Right renal pelvis (tissue), 4 donors: ENCODE measurements around the gene TRAF7. TPM values are rescaled to one million over a fixed set of nuclear protein-coding genes. Genes with fewer than 3 reads are reported as not detected.
A peak's percentile ranks its signal among the peaks of the same experiment; 100 is the strongest.
"Not testable (repeated sequence)": the region's sequence is repeated elsewhere in the genome, so short reads cannot be mapped to it uniquely, and the experiment has no call there.

Source experiments
- DNase-seq, 4 donors: peaks; one replicate each; pipeline ENCODE4 v3.0.0-alpha.2; 2013; ENCODE audit warnings: low read depth in 4 of 4, low spot score in 3 of 4, missing footprints in 1 of 4
- polyA plus RNA-seq, 4 donors: library from polyadenylated mRNA; unstranded; fragments of 120-200 nt; gene quantifications; one replicate each; pipeline ENCODE4 v1.2.1, GENCODE V29; 2013; ENCODE audit not compliant: insufficient read length in 4 of 4

TRAF7 gene
- polyA plus RNA-seq, result 10 to 100 TPM; 53.7 to 63.4 (median 57.5) TPM

DNA sequence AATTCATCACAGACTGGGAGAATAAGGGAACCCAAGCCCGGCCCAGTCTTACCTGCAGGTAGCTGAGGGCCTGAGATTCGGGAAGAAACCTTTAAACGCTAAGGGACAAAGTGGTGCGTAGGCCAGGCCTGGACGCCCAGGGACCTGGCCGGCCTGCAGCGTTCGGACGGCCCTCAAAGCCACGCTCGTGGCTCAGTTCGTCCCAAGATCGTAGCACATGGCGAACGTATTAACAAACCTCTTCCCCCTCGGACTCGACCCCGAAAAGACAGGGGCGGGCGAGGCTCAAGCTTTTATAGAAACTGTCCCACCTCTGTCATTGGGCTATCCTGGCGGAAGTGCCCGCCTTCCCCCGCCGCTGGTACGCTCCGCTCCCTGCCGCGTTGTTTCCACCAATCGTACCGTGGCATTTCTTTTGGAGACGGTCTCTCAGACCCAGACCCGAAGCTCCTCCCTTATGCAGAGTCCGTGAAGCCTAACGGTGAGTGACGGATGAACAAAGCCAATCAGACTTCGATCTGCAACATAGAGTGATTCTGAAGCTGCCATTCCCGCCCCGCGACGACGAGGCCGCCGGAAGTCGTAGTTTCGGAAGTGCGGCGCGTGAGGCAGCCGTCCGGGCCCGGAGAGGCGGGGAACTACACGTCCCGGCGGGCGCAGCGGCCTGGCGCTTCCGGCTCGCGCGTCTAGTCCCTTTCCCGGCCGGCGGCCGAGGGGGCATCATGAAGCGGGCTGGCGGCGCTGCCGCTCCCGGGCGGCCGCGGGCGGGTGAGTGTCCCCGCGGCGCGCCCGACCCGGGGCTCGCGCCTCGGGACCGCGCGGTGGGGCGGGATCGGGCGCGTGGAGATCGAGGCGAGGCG, at the start of gene TRAF7:
TRAF7 (plus strand) TSS at position 692 of the 860 bp plus-strand sequence. CDS start 8,139 bp downstream, outside the sequence.
- DNase-seq, result peak; percentile 98 to 100 (median 100)

DNA sequence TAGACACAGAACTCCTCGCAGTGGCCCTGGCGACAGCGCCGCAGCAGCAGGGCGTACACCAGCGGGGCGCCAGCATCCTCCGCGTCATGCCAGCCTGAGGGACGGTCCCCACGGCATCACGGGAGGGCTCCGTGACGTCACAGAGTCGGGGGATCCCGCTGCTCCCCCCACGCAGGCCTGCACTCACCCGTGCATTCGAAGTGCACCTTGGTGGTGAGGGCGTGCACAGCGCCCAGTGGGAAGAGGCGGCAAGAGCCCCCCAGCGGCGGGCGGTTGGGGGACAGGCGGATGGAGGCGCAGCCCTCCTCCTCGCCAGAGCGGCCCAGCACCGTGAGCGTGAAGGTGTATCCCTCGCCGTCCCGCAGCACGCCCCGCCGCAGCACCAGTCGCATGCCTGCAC, 49.4 kb upstream of the TRAF7 start:
- DNase-seq, result not testable (repeated sequence)

DNA sequence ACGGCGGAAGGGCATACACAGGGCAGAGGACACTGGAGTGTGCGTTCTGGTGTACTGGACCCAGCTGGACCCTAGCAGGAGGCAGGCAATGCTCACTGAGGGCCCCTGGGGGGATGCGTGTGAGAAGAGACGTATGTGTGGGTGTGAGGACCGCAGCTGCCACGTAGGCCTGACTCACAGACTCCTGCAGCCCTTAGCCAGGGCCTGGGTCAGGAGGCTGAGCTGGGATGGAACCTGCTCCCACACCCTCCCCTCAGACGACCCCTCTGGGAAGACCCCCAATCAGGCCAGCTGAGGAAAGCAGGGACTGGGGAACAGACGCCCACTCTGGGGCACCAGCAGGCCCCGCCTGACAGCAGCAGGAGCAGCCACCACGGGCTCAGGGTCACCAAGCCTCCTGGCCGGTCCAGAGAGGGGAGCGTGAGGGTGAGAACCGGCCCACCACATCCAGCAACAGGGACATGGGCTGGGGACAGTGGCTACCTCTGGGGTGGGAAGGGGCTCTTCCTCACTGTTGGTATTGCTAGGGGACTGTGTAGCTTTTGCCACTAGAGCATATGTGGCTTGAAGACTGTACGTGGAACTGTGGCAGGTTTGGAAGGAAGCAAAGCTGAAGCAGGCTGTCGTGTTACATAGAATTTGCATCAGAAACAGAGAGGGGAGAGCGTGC, 48.3 kb upstream of the TRAF7 start:
- DNase-seq, result not testable (repeated sequence)

DNA sequence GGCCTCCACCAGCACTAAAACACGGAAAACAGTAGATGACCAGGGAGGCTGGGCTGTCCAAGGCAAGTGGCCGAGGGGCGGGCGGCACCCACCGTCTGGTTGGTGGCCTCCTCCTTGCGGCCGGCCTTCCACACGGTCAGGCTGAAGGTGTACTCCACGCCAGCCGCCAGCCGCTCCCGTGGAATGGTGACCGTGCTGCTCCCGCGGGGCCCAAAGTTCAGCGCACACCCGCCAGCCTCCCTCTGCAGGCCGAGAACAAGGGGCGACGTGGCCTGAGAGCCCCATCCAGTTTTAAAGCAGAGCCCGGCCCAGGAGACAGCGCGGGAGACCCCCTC, 47.8 kb upstream of the TRAF7 start:
- not testable (repeated sequence) for DNase-seq

DNA sequence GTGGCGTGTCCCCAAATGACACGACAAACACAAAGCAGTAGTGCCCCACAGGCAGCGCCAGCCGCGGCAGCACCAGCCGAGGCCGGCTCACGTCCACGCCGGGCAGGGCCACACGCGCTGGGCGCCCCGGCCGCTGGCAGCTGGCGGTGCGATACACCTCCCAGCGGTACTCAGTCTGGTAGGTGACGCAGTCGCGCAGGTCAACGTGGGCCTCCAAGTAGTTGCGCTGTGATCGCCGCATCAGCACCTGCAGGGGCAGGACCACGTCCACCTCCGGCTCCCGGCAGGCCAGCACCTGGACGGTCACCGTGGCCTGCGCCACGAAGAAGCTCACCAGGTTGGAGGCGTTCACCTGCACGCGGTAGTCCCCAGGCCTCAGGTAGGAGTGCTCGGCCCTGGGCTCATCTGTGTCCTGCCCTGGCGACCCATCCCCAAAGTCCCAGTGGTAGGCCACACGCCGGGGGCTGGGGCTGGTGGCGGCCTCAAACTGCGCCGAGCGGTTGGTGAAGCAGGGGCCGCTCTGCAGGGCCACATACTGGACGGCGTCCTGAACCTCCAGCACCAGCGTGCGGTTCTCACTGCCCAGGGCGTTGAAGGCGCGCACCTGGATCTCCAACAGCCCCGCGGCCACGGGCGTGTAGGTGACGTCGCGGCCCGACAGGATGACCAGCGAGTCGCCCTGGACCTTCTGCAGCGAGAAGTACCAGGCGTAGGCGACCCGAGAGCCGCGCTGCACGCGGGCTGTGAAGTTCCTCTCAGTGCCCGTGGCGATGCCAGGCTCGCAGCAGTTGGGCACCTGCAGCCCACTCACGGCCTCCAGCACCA, 46.9 kb upstream of the TRAF7 start:
- DNase-seq, result not testable (repeated sequence)

DNA sequence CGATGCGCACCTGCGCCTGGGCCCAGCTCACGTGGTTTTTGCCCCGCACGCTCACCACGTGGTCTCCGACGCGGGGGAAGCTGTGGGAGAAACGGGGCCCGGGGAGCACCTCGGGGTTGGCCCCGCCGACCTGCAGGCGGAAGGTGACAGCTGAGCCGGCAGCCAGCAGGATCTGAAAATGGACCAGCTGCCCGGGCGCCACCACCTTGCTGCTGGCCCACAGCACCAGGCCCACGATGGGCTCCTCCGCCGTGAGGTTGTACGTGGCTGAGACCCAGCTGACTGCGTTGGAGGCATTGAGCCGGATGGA, 46.4 kb upstream of the TRAF7 start:
- DNase-seq, result not testable (repeated sequence)

DNA sequence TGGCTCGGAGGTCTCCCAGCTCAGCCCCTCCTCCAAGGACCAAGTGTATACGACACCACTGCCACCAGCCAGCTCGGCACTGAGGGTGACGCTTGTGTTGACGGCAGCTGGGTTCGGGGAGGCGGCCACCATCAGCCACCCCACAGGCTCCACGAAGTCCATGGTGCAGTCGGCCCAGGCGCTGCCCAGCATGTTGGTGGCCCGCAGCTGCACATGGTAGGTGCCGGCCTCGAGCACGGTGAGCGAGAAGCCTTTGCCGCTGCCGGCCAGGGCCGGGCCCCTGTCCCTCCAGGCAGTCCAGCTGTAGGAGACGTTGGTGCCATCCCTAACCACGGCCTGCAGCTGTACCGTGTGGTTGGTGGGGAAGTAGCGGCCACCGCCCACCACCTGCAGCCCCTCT, 45.7 kb upstream of the TRAF7 start:
- not testable (repeated sequence) for DNase-seq

DNA sequence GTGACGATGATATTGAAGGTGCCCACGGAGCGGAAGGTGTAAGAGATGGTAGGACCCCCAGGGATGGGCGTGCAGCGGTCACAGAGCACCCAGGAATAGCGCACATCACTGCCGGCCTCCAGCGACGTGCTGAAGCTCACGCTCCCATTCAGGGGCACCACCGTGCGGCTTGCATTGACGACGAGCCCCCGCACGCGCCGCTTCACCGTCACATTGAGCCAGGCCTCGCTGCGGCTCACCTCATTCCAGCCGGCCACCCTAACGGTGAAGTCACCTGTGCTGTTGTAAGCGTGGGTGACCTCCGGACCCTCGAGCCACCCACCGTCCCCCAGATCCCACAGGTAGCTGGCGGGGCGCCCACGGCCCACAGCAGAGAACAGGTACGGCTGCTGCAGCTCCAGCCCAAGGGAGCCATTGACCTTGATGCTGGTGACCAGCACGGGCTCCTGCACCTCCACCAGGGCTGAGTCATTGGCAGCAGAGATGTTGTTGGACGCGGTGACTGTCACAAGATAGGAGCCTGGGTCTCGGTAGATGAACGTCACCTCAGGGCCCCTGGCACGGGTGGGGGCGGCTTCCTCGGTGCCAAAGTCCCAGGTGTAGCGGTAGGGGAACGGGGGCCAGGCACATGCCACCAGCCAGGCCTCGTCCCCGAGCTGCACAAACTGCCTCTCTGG, 45.1 kb upstream of the TRAF7 start:
- DNase-seq, result not testable (repeated sequence)

DNA sequence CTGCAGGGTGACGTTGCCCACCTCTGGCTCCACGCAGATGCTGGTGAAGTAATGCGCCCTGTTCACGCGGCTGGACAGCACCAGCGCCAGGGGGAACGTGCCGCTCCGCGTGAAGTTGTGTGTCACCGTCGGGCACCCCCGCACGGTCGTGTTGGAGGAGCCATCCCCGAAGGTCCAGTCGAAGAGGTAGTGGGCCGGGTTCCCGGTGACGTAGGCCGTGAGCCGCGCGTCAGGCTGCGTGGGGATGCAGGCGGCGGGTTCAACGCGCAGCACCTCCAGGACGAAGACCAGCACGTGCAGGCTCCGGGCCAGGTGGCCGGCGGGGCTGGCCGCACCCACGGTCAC, 44.6 kb upstream of the TRAF7 start:
- DNase-seq, result not testable (repeated sequence)

DNA sequence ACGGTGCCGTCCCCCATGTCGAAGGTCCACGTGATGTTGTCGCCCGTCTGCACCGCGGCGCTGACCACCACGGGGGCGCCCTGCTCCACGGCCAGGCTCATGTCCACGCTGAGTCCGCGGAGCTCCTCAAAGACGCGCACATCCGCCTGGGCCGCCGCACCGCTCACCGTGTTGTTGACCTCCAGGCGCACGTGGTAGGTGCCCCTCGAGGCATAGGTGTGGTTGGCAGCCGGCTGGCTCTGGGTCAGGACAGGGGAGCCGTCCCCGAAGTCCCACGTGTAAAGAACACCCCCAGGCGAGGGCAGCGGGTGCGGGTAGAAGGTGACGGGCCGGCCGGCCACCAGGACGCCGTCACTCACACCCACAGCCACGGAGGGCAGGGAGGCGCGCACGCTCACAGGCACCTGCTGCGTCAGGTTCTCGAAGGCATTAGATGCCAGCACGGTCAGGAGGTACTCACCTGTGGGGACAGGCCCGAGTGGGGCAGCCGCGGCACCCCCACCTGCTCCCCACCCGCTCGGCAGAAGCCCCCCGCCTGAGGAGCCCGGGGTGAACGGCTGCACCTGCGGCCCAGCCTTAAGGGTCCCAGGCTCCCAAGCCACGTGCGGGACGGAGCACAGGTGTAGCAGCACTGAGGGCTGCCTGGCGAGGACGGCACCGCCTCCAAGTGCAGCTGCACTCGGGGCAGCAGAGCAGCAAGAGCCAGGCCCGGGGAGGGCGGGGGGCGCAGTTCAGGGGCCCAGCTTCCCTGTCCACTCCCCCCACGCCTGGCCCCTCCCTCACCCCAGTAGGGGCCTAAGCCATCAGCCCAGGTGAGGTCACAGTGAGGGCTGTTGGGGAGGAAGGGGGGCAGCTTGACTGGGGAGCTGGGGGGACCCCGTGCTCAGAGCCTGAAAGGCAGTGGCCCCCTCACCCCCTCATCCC, 43.9 kb upstream of the TRAF7 start:
- not testable (repeated sequence) for DNase-seq

DNA sequence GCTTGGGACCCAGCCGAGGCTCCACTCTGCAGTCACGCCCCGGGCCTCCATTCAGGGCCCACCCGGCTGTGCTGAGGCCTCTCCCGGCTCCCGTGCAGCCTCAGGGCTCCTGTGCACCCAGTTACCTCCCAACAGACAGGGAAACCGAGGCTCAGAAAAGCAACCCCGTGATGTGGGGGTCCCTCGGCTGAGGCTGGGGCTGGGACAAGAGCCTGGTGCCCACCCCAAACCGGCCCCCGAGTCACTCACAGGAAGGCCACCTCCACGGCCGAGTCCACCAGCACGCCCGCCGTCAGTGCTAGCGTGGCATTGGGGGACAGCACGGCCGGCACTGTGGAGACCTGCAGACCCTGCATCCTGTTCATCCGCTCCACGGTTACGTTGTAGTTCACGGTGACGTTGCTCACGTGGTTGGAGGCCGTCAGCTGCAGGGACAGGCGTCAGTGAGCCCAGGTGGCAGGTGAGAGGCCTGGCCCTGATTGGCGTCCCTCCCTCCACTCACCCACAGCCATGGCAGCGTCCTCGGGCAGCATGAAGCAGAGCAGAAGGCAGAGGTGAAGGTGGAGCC, 43.0 kb upstream of the TRAF7 start:
- not testable (repeated sequence) for DNase-seq

DNA sequence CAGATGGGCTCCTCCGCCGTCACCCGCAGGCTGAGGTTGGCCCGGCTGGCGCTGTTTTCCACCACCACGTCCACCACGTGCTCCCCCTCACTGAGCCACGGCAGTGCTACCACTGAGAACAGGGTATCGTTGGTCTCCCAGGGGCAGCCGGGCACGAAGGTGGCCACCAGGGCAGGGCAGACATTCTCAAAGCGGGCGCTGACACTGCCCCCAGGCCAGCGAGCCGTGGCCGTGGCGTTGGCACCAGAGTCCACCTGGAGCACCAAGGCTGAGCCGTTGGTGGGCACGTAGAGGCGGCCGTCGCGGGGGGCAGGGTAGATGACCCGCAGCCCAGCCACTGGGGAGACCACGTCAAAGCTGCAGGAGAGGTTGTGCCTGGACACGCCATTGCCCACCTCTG, 41.4 kb upstream of the TRAF7 start:
- DNase-seq, result not testable (repeated sequence)

DNA sequence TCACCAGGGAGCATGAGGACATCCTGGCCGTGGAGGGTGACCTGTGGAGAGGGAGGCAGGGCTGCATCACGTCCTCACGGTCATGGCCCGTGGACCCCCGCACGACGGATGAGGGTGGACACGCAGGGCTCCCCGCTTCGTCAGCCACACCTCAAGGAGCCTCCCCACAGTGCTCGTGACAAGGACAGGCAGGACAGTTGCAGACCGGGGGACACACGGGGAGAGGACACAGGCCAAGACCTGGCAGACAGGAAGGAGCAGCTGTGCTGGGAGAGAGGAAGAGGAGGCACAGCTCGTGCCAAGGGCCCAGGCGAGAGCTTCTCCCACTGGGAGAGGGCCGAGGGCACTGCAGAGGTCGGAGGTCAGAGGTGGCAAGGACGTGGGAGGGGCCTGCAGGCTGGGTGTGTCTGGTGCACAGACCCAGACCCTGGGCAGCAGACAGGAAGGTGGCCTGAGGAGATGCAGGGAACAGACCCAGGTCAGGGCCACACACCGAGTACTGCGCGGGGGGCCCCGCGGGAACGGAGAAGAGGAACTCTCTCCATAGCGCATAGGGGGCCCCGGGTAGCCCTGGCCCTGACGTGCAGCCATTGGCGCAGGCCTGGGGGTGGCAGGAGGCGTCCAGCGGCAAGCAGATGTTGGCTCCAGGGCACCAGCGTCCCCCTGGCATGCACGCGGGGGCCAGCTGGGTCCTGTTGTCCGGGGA, 40.5 kb upstream of the TRAF7 start:
- not testable (repeated sequence) for DNase-seq

DNA sequence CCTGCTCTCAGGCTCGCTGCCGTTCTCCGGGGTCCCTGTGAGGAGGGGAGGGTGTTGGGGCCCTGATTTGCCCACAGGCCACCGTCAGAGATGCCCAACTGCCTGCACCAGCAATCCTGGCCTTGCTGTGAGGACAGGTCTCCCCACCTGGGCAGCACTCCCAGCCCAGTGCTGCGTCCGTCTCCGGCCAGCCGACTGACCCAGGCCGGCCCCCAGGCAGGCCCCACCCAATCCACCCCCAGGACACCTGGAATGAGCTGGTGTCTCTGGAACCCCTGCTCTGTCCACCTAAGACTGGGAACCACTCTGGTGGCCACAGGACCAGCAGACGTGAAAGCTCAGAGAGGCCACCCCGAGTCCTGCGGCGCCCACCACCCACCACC, 40.0 kb upstream of the TRAF7 start:
- DNase-seq, result no peak

DNA sequence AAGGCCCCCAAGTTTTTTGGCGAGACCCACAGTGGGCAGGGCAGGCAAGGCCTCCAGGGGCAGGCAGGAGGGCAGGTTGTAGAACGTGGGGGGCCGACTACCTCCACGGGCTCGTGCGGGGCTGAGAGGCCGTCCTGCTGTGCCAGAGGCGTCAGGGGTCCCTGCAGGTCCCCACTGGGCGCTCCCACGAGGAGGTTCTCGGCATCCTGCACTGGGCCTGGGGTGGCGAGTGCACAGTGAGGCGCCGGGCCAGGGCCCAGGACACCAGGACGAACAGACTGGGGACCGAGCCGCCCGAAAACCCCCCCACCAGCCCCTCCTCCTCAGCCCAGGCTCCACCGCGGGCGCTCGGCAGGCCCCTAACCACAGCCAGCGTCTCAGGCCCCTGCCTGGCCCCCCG, 39.2 kb upstream of the TRAF7 start:
- DNase-seq, result not testable (repeated sequence)

DNA sequence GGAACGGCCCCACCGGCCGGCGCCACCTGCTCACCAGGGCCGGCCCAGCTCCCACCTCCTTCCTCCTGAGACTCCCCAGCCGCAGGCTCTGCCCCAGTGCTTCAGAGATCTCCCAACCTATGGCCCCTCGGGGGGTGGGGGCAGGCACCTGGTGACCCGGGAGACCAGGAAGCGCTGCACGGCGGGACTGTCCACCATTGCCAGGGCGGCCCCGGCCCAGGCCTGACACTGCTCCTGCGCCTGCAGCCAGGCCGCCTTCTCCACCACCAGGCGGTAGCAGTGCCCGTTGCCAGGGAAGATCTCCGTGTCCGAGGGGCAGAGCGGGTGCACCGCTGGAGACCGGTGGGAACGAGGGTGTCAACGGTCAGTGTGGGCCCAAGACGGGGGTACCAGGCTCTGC, 38.2 kb upstream of the TRAF7 start:
- not testable (repeated sequence) for DNase-seq

DNA sequence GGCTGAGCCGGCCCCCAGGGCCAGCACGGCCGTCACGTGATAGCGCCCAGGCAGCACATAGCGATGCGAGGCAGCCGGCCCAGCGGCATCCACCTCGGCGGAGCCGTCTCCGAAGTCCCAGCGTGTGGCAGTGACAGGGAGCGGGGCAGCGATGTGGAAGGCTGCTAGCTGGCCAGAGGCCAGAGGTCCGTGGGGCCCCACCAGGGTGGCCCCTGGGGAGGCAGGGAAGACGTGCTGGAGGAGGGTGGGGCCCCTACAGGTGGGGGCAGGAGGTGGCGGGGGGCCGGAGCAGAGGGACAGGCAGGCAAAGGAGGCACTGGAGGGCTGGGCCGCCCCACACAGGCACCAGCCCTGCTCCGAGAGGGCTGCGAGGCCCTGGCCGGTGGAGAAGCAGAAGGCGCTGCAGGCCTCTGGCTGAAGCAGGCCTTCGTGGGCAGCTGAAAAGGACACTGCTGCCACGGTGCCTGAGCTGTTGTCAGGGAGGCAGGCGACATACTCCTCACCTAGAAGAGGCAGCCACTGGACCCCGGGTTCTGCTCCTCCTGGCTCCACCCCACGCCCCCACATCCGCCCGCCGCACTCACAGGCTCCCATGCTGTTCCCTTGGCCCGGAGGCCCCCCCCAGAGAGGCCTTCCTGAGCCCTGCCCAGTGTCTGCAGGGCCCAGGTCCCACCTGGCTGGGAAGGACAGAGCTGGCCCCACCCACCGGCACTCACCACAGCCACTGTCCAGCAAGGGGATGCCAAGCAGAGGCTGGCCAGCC, 37.4 kb upstream of the TRAF7 start:
- DNase-seq, result not testable (repeated sequence)

DNA sequence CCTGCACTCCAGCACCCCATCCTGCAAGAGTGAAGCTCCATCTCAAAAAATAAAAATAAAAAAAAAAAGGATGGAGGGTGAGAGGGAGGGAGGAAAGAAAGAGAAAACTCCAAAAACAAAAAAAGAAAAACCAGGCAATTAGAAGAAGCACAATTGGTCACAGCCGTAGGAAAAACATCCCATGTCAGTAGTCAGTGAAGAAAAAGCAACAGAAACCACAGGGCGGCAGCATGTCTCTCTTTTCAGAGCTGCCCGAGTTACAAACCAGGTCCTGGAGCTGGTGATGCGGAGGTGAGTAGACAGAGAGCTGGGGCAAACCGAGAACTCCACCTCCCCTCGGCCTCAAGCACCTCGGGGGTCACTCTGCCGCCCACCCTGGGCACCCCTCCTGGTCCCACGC, 34.3 kb upstream of the TRAF7 start:
- DNase-seq, result not testable (repeated sequence)
